GM13976 (cell line): Measurements from ENCODE around the gene FLT3.
"Not testable (repeated sequence)": the region's sequence is repeated elsewhere in the genome, so short reads cannot be mapped to it uniquely, and the experiment has no call there.

Source experiments
- DNase-seq: peaks from one replicate; pipeline ENCODE4 v3.0.0; 2012; ENCODE audit warnings: low spot score
- CTCF ChIP-seq: IDR thresholded peaks from 2 replicates; pipeline ENCODE4 v1.5.1; 2012; ENCODE audit warnings: borderline replicate concordance, mild to moderate bottlenecking; ENCODE audit not compliant: insufficient read depth; ENCODE audit errors: extremely low read depth, missing control alignments, control extremely low read depth
- in situ Hi-C: fragments of 300-500 bp; cut with MboI; formaldehyde crosslinking; loops from one replicate; pipeline ENCODE4 v1.12.0; 2022; ENCODE audit warnings: low sequenced_read_pairs, mixed read lengths, inconsistent platforms; ENCODE audit not compliant: unreplicated experiment

Gene FLT3

GRCh38 chr13:28099396-28100149 is 803 bp downstream of the FLT3 start:
- no peak for TF ChIP-seq CTCF
- DNase-seq, result peak; percentile 38
- in situ Hi-C loops, result loop anchor here (10.0 to 25.0 kb wide), 2 partner anchors 65 to 688 kb away; no protein-coding TSS in a partner anchor

- DNase-seq, result no peak
- no peak for TF ChIP-seq CTCF
- in situ Hi-C loops, result loop anchor here (10.0 to 25.0 kb wide), 2 partner anchors 63 to 690 kb away; no protein-coding TSS in a partner anchor
Observed at GRCh38 chr13:28097503-28097902, 2.9 kb downstream of the FLT3 start.

GRCh38 chr13:28094306-28094705 is 6.1 kb downstream of the FLT3 start:
- no peak for DNase-seq
- in situ Hi-C loops, result loop anchor here (10.0 to 25.0 kb wide), 2 partner anchors 60 to 693 kb away; no protein-coding TSS in a partner anchor
- TF ChIP-seq CTCF, result no peak

- no peak for TF ChIP-seq CTCF
- DNase-seq, result no peak
- in situ Hi-C loops, result loop anchor here (10.0 to 25.0 kb wide), 2 partner anchors 59 to 693 kb away; no protein-coding TSS in a partner anchor
Observed at GRCh38 chr13:28093881-28094280, 6.5 kb downstream of the FLT3 start.

GRCh38 chr13:28092431-28092830 is 7.9 kb downstream of the FLT3 start:
- no peak for TF ChIP-seq CTCF
- no peak for DNase-seq
- in situ Hi-C loops, result loop anchor here (10.0 to 25.0 kb wide), 2 partner anchors 58 to 695 kb away; no protein-coding TSS in a partner anchor

GRCh38 chr13:28089065-28089464 is 11.3 kb downstream of the FLT3 start:
- DNase-seq, result no peak
- in situ Hi-C loops, result loop anchor here (25.0 kb wide), 1 partner anchor 698 kb away; no protein-coding TSS in a partner anchor
- TF ChIP-seq CTCF, result no peak

- not testable (repeated sequence) for DNase-seq
- in situ Hi-C loops, result loop anchor here (25.0 kb wide), 1 partner anchor 709 kb away; no protein-coding TSS in a partner anchor
Observed at GRCh38 chr13:28077820-28078219, 22.6 kb downstream of the FLT3 start.
